ENCODE data around the gene PDGFRB. TPM values are rescaled to one million over a fixed set of nuclear protein-coding genes. Genes with fewer than 3 reads are reported as not detected.

Gene PDGFRB
- total and polyA plus RNA-seq, 7 donors, result 14.6 to 56.0 (median 34.0) TPM

DNA sequence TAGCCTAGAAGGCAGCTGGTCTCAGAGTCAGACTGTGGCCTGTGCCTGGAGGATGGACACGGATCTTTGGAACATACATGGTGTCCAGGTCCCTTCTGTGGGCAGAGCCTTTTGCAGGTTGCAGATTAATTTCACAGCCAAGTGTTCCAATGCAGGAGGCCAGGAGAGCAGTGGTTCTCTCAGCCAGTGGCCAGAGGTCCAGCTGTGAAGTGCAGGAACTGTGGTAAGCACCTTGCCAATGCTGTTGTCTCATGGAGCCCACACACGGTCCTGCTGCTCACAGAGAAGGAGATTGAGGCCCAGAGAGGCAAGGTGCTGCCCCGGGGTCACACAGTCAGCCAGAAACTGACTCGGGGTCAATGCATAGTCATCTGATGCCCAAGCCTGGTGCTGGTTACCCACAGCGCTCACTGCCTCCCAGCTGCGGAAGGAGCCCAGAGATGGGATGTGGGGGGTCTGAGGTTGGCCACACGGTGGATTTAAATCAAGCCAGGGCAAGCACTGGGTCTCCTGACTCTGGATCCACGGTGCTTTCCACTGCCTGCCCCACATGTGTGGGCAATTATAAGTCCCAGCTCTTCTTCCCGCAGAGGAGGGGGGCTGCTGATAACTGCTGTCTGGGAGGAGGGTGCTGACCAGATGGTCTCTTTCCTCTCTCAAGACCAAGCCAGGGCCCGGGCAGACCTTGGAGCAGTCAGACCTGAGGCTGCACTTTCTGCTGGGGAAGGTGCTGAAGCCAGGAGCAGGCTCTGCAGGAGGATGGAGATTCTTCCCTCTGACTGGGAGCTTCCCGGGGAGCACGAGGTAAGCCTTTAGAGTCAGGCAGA is 2.8 kb downstream of the PDGFRB start:
- no peaks in the 10 kb centered on the region for H3K27me3 ChIP-seq (ENCODE audit: insufficient read depth in 3 of 3, low read length in 2 of 3)
- H3K9me3 ChIP-seq, result no peaks in the 10 kb centered on the region
- TF ChIP-seq, protein P1, sequence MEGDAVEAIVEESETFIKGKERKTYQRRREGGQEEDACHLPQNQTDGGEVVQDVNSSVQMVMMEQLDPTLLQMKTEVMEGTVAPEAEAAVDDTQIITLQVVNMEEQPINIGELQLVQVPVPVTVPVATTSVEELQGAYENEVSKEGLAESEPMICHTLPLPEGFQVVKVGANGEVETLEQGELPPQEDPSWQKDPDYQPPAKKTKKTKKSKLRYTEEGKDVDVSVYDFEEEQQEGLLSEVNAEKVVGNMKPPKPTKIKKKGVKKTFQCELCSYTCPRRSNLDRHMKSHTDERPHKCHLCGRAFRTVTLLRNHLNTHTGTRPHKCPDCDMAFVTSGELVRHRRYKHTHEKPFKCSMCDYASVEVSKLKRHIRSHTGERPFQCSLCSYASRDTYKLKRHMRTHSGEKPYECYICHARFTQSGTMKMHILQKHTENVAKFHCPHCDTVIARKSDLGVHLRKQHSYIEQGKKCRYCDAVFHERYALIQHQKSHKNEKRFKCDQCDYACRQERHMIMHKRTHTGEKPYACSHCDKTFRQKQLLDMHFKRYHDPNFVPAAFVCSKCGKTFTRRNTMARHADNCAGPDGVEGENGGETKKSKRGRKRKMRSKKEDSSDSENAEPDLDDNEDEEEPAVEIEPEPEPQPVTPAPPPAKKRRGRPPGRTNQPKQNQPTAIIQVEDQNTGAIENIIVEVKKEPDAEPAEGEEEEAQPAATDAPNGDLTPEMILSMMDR (IDR thresholded peaks at IDR 0.05), result no peak
- peak overlapping the region; percentile 72 for H3K27ac ChIP-seq
- ATAC-seq, result no peak
- no peaks in the 10 kb centered on the region for H3K36me3 ChIP-seq (ENCODE audit: insufficient read depth in 1 of 2, low read depth in 1 of 2)
- 60 to 65% (median 64%) methylated on average over 12 of the region's 12 CpGs for WGBS, 3 donors
- peaks cover 3% of the 10 kb centered on the region for H3K4me1 ChIP-seq
- intact Hi-C loops (cut with DNase I), result no loop called here
- DNase-seq, result no peak
- H3K4me3 ChIP-seq, result peak overlapping the region; percentile 63

DNA sequence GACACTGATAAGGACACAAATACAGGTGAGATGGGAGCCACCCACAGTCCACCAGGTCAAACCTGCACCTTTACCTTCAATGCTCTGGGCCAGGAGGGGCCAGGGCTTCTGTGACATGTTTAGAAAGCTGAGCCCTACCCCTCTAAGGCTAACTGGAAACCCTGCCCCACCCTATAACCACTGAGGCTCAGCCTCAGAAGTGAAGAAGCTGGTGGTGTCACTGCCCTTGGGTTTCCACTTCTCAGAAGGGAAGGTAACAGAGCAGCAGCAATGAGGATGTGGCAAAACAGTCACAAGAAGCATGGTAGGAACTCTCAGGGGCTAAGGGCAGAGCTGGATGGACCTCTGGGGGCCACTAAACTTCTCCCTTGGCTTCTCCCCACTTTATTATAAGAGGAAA is 6.0 kb downstream of the PDGFRB start:
- TF ChIP-seq, protein P1 (IDR thresholded peaks at IDR 0.05), result no peak
- ATAC-seq, result no peak
- Histone ChIP-seq H3K27ac (peak overlapping the region; percentile 42), H3K9me3 (no peaks in the 10 kb centered on the region), H3K4me3 (peak overlapping the region; percentile 63), H3K4me1 (no peaks in the 10 kb centered on the region), H3K27me3 (ENCODE audit: insufficient read depth in 3 of 3, low read length in 2 of 3) (no peaks in the 10 kb centered on the region), H3K36me3 (ENCODE audit: insufficient read depth in 1 of 2, low read depth in 1 of 2) (no peaks in the 10 kb centered on the region)
- no peak for DNase-seq
- intact Hi-C loops (cut with DNase I), result no loop called here

DNA sequence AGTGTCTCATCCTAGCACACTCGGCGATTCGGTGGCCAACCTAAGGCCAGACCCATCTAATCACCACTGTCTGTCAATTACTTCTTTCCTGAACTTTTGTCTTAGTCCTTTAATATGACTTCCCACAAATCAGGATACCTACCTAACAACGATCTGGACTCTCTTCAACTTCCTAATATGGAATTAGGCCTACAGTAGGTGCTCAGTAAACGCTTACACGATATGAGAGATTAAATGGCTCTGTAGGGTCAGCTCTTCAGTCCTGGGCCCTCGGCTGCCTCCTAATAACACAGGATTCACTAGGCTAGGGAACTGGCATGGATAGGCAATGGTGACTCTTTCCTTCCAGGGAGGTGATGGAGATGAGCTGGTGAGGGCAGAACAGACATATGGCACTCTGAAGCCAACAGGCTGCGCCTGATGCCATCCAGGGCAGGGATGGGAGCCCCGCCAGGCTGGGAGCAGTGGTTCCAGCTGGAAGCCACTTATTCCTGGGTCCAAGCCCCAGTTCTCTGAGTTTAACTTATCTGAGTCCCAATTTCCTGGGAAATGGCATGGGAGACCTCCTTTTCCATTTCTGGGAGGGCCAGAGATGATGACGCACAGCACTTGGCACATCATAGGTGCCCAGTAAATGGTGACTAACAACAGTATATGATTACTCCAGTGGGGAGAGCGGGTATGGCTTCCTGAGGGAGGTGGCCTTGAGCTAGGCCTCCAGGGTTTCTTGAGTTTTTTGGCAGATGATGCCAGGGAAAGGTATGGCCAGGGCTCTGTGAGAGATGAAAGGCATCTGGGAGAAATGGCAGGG is 7.3 kb downstream of the PDGFRB start:
- DNase-seq (no peak), ATAC-seq (no peak)
- no peaks in the 10 kb centered on the region for H3K27me3 ChIP-seq (ENCODE audit: insufficient read depth in 3 of 3, low read length in 2 of 3)
- peaks cover under 1% of the 10 kb centered on the region for H3K4me1 ChIP-seq
- peak overlapping the region; percentile 26 for H3K4me3 ChIP-seq
- intact Hi-C loops (cut with DNase I), result no loop called here
- H3K27ac ChIP-seq, result peak overlapping the region; percentile 42
- no peaks in the 10 kb centered on the region for H3K36me3 ChIP-seq (ENCODE audit: insufficient read depth in 1 of 2, low read depth in 1 of 2)
- 73 to 78% (median 76%) methylated on average over 11 of the region's 11 CpGs for WGBS, 3 donors
- TF ChIP-seq, protein P1 (IDR thresholded peaks at IDR 0.05), result no peak
- no peaks in the 10 kb centered on the region for H3K9me3 ChIP-seq

DNA sequence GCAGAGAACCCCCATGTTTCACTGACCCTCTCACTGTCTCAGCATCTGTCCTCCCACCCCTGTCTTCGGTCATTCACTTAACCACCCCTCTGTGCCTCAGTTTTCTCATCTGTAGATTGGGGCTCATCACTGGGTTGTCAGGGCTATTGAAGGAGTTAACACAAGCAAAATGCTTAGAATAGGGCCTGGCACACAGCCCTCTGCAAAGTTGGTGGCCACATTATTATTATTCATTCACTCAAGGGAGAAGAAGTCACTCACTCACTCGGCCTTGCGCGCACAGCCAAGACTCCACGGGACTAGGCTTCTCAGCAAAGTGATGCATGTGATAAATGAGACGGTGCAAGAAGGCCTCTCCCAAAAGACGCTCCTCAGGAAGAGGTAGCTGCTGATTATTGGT is 8.0 kb downstream of the PDGFRB start:
- H3K4me1 ChIP-seq, result peaks cover 7% of the 10 kb centered on the region
- ATAC-seq, result no peak
- H3K27me3 ChIP-seq (ENCODE audit: insufficient read depth in 3 of 3, low read length in 2 of 3), result no peaks in the 10 kb centered on the region
- peak overlapping the region; percentile 26 for H3K4me3 ChIP-seq
- intact Hi-C loops (cut with DNase I), result no loop called here
- TF ChIP-seq, protein P1 (IDR thresholded peaks at IDR 0.05), result no peak
- 74 to 81% (median 79%) methylated on average over 7 of the region's 7 CpGs for WGBS, 3 donors
- peak overlapping the region; percentile 42 for H3K27ac ChIP-seq
- H3K36me3 ChIP-seq (ENCODE audit: insufficient read depth in 1 of 2, low read depth in 1 of 2), result no peaks in the 10 kb centered on the region
- DNase-seq, result no peak
- H3K9me3 ChIP-seq, result no peaks in the 10 kb centered on the region
